GM21528 (cell line): ENCODE results near the gene CASKIN2.

ENCODE experiments used
- ATAC-seq: cut with Tn5 transposase; IDR thresholded peaks from one replicate; pipeline ENCODE4 v1.9.1; 2021; ENCODE audit warnings: mild to moderate bottlenecking, moderate library complexity; ENCODE audit not compliant: unreplicated experiment, low FRiP score

Gene CASKIN2

GRCh38 chr17:75515496-75516254 is at the start of gene CASKIN2:
TSS of gene CASKIN2 (minus strand) at chr17:75515537. CDS start at chr17:75513804, 1,733 bp downstream.
- ATAC-seq = peak; percentile 36

GRCh38 chr17:75565066-75565465 is 49.7 kb upstream of the CASKIN2 start:
- ATAC-seq = no peak

GRCh38 chr17:75564195-75564594 is 48.9 kb upstream of the CASKIN2 start:
- ATAC-seq = no peak

GRCh38 chr17:75563063-75563758 is 47.9 kb upstream of the CASKIN2 start:
- no peak for ATAC-seq

GRCh38 chr17:75561927-75562603 is 46.7 kb upstream of the CASKIN2 start:
- ATAC-seq = no peak

- no peak for ATAC-seq
These were observed 44.7 kb upstream of the CASKIN2 start for GRCh38 chr17:75559958-75560533.

- no peak for ATAC-seq
These were observed 43.6 kb upstream of the CASKIN2 start for GRCh38 chr17:75558666-75559530.

- no peak for ATAC-seq
These were observed 42.7 kb upstream of the CASKIN2 start for GRCh38 chr17:75557852-75558665.

GRCh38 chr17:75557075-75557851 is 41.9 kb upstream of the CASKIN2 start:
- no peak for ATAC-seq

- no peak for ATAC-seq
These were observed 40.4 kb upstream of the CASKIN2 start for GRCh38 chr17:75555679-75556153.

- ATAC-seq = no peak
These were observed 38.2 kb upstream of the CASKIN2 start for GRCh38 chr17:75553295-75554110.

GRCh38 chr17:75552425-75553294 is 37.3 kb upstream of the CASKIN2 start:
- ATAC-seq = no peak

- no peak for ATAC-seq
These were observed 35.9 kb upstream of the CASKIN2 start for GRCh38 chr17:75551266-75551665.

- no peak for ATAC-seq
These were observed 34.8 kb upstream of the CASKIN2 start for GRCh38 chr17:75550139-75550465.

- no peak for ATAC-seq
These were observed 34.2 kb upstream of the CASKIN2 start for GRCh38 chr17:75549246-75550138.

GRCh38 chr17:75548813-75549212 is 33.5 kb upstream of the CASKIN2 start:
- no peak for ATAC-seq
